Stimulated activated CD4-positive, alpha-beta T cell treated with anti-CD3 and anti-CD28 coated beads, Interleukin-12 subunit alpha, Interleukin-12 subunit beta, amount 100 ng/mL, for 48 hours (primary cell): Measurements from ENCODE around the gene PCNX3.

ENCODE experiments used
- DNase-seq, 3 donors: peaks; one replicate each; pipeline ENCODE4 v3.0.0-alpha.2; 2020; ENCODE audit warnings: low read depth in 2 of 3, low spot score in 1 of 3

Gene PCNX3

GRCh38 chr11:65618763-65619162, 3.2 kb downstream of the PCNX3 start:
- no peak for DNase-seq

GRCh38 chr11:65619281-65619928, 3.8 kb downstream of the PCNX3 start:
- DNase-seq, result no peak

GRCh38 chr11:65620666-65621065, 5.1 kb downstream of the PCNX3 start:
- DNase-seq, result no peak

- DNase-seq, result no peak
These were observed 5.9 kb downstream of the PCNX3 start for GRCh38 chr11:65621460-65621859.

- no peak for DNase-seq
These were observed 6.4 kb downstream of the PCNX3 start for GRCh38 chr11:65622011-65622410.

GRCh38 chr11:65623177-65623576, 7.6 kb downstream of the PCNX3 start:
- DNase-seq, result no peak

- DNase-seq, result no peak
These were observed 8.5 kb downstream of the PCNX3 start for GRCh38 chr11:65623852-65624616.

- no peak for DNase-seq
These were observed 9.5 kb downstream of the PCNX3 start for GRCh38 chr11:65624931-65625627.

- DNase-seq, result no peak
These were observed 10.2 kb downstream of the PCNX3 start for GRCh38 chr11:65625628-65626342.

GRCh38 chr11:65627202-65627601, 11.6 kb downstream of the PCNX3 start:
- DNase-seq, result no peak

GRCh38 chr11:65629579-65629978, 14.0 kb downstream of the PCNX3 start:
- DNase-seq, result no peak

- no peak for DNase-seq
These were observed 14.6 kb downstream of the PCNX3 start for GRCh38 chr11:65630215-65630614.

- DNase-seq, result no peak
These were observed 18.0 kb downstream of the PCNX3 start for GRCh38 chr11:65633390-65634108.

- no peak for DNase-seq
These were observed 18.5 kb downstream of the PCNX3 start for GRCh38 chr11:65634109-65634436.

GRCh38 chr11:65634440-65634839, 18.9 kb downstream of the PCNX3 start:
- no peak for DNase-seq

GRCh38 chr11:65634905-65635731, 19.5 kb downstream of the PCNX3 start:
- no peak for DNase-seq

- no peak for DNase-seq
These were observed 20.8 kb downstream of the PCNX3 start for GRCh38 chr11:65636108-65637031.

GRCh38 chr11:65637032-65637557, 21.5 kb downstream of the PCNX3 start:
- no peak for DNase-seq
